ENCODE measurements around the gene MTG2.

Gene MTG2

DNA sequence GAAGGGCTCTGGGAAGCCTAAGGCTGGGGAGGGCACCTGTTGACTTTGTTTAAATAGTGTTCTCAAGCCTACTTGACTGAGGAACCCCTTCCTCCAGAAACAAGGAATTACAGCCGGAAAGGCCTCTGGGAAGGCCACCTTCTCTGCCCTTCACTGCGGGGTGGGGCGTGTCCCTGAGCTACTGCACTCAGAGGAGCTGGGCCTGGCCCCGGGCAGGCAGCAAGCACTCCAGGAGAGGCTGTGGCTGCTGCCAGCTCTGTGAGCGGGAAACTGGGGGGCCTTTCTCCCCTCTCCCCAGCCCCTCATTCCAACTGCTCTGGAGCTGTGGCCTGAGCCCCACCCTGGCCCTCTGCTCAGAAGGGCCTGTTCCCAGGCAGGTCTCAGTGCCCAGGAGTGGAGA is 51.5 kb downstream of the MTG2 start:
- peaks cover 10% of the 10 kb centered on the region for H3K4me1 ChIP-seq (ENCODE audit: control insufficient read depth, low read length)
- H3K79me2 ChIP-seq (ENCODE audit: control insufficient read depth, low read length): peaks cover 5% of the 10 kb centered on the region
- TF ChIP-seq, protein P1, sequence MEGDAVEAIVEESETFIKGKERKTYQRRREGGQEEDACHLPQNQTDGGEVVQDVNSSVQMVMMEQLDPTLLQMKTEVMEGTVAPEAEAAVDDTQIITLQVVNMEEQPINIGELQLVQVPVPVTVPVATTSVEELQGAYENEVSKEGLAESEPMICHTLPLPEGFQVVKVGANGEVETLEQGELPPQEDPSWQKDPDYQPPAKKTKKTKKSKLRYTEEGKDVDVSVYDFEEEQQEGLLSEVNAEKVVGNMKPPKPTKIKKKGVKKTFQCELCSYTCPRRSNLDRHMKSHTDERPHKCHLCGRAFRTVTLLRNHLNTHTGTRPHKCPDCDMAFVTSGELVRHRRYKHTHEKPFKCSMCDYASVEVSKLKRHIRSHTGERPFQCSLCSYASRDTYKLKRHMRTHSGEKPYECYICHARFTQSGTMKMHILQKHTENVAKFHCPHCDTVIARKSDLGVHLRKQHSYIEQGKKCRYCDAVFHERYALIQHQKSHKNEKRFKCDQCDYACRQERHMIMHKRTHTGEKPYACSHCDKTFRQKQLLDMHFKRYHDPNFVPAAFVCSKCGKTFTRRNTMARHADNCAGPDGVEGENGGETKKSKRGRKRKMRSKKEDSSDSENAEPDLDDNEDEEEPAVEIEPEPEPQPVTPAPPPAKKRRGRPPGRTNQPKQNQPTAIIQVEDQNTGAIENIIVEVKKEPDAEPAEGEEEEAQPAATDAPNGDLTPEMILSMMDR (IDR thresholded peaks at IDR 0.05; ENCODE audit: low read depth, low read length, poor library complexity, severe bottlenecking): no peak
- no peak for TF ChIP-seq EZH2phosphoT487 (IDR thresholded peaks at IDR 0.05; ENCODE audit: borderline replicate concordance, low read length)
- H3K4me2 ChIP-seq (ENCODE audit: low read length): no peak overlapping the region
- peaks cover 2% of the 10 kb centered on the region; the same call in 1 of the 2 replicates for H4K20me1 ChIP-seq (ENCODE audit: control insufficient read depth, insufficient read depth, low read depth, low read length)
- H3K27me3 ChIP-seq (ENCODE audit: control insufficient read depth, low read length): no peaks in the 10 kb centered on the region
- no peak overlapping the region for H3K4me3 ChIP-seq (ENCODE audit: low read length)
- H3K9me3 ChIP-seq (ENCODE audit: control insufficient read depth, insufficient read depth, low read length): no peaks in the 10 kb centered on the region; the same call in 1 of the 2 replicates
- no peaks in the 10 kb centered on the region for H3K9me2 ChIP-seq (replicated peaks; ENCODE audit: control insufficient read depth, low read length)
- H3F3A ChIP-seq (ENCODE audit: control insufficient read depth, insufficient read depth): no peaks in the 10 kb centered on the region
- H3K27ac ChIP-seq (ENCODE audit: low read depth, low read length): no peak overlapping the region
- no peaks in the 10 kb centered on the region for H3K36me3 ChIP-seq (ENCODE audit: control insufficient read depth, low read length)

DNA sequence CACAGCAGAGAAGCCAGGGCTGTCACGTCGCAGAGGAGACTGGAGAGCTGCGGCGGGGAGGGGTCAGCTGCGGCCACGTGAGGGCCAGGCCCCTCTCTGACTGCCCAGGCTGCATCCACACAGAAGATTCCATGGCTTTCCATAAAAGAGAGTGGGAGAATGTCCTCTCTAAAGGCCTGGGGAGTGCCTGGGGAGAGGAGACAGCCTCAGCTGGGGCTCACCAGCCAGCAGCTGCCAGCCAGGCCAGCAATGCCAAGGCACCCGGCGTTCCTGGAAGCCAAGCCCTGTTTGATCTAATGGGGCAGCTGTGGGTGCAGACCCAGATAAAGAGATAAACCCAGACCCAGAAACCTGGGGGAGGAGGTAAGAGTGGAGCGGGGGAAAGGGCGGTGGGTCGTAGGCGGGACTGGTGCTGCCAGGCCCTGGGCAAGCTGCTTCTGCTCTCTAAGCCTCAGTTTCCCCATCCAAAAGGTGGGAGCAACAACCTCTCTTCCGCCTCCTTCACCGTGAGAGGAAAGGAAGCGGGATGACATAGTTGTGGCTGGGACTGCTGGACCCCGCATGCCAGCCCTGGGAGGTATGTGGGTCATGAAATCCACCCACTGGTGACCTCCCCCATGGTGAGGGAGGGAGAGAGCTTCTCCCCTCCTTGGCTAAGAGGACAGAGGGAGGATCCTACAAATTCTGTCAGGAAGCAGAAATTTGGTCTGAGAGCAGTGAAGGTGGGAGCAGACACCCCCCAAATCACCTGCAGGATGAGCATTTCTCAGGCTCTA is 52.4 kb downstream of the MTG2 start:
- Histone ChIP-seq H3K4me2 (ENCODE audit: low read length) (no peak overlapping the region), H3F3A (ENCODE audit: control insufficient read depth, insufficient read depth) (no peaks in the 10 kb centered on the region), H3K9me3 (ENCODE audit: control insufficient read depth, insufficient read depth, low read length) (no peaks in the 10 kb centered on the region; the same call in 1 of the 2 replicates), H3K27ac (ENCODE audit: low read depth, low read length) (no peak overlapping the region), H3K9me2 (replicated peaks; ENCODE audit: control insufficient read depth, low read length) (no peaks in the 10 kb centered on the region), H3K27me3 (ENCODE audit: control insufficient read depth, low read length) (no peaks in the 10 kb centered on the region), H3K4me1 (ENCODE audit: control insufficient read depth, low read length) (peaks cover 13% of the 10 kb centered on the region), H4K20me1 (ENCODE audit: control insufficient read depth, insufficient read depth, low read depth, low read length) (peaks cover 4% of the 10 kb centered on the region; the same call in 1 of the 2 replicates), H3K36me3 (ENCODE audit: control insufficient read depth, low read length) (no peaks in the 10 kb centered on the region), H3K4me3 (ENCODE audit: low read length) (no peak overlapping the region), H3K79me2 (ENCODE audit: control insufficient read depth, low read length) (peaks cover 14% of the 10 kb centered on the region)
- TF ChIP-seq EZH2phosphoT487 (IDR thresholded peaks at IDR 0.05; ENCODE audit: borderline replicate concordance, low read length): no peak
- TF ChIP-seq, protein P1 (IDR thresholded peaks at IDR 0.05; ENCODE audit: low read depth, low read length, poor library complexity, severe bottlenecking): no peak

DNA sequence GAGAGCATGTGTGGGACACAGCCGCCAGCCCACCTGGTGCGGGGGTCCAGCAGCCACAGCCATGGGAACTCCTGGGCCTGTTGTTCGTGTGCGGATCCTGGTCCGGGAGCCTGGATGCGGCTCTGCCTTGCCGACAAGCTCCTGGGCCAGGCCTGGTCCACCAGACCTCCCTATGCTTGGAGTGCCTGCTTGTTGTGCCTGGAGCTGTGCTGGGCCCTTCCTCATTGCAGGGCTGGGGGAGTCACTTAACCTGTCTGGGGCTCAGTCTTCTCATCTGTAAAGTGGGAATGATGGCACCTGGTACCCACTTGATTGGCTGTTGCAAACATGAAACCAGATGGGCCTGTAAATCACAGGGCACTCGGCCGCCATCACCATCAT is 52.9 kb downstream of the MTG2 start:
- peaks cover 4% of the 10 kb centered on the region; the same call in 1 of the 2 replicates for H4K20me1 ChIP-seq (ENCODE audit: control insufficient read depth, insufficient read depth, low read depth, low read length)
- TF ChIP-seq, protein P1 (IDR thresholded peaks at IDR 0.05; ENCODE audit: low read depth, low read length, poor library complexity, severe bottlenecking): no peak
- TF ChIP-seq EZH2phosphoT487 (IDR thresholded peaks at IDR 0.05; ENCODE audit: borderline replicate concordance, low read length): no peak
- H3K4me2 ChIP-seq (ENCODE audit: low read length): no peak overlapping the region
- H3K9me3 ChIP-seq (ENCODE audit: control insufficient read depth, insufficient read depth, low read length): no peaks in the 10 kb centered on the region
- no peak overlapping the region for H3K27ac ChIP-seq (ENCODE audit: low read depth, low read length)
- H3K79me2 ChIP-seq (ENCODE audit: control insufficient read depth, low read length): peaks cover 20% of the 10 kb centered on the region
- H3K9me2 ChIP-seq (replicated peaks; ENCODE audit: control insufficient read depth, low read length): no peaks in the 10 kb centered on the region
- H3K4me1 ChIP-seq (ENCODE audit: control insufficient read depth, low read length): peaks cover 13% of the 10 kb centered on the region
- H3K27me3 ChIP-seq (ENCODE audit: control insufficient read depth, low read length): no peaks in the 10 kb centered on the region
- H3K4me3 ChIP-seq (ENCODE audit: low read length): no peak overlapping the region
- H3F3A ChIP-seq (ENCODE audit: control insufficient read depth, insufficient read depth): no peaks in the 10 kb centered on the region
- H3K36me3 ChIP-seq (ENCODE audit: control insufficient read depth, low read length): no peaks in the 10 kb centered on the region
